Subcutaneous abdominal adipose tissue (tissue), 5 donors: ENCODE data around the gene GNG11.
A peak's percentile ranks its signal among the peaks of the same experiment; 100 is the strongest.

Experiments used
- H3K27ac ChIP-seq: one replicate; pipeline ENCODE4 v1.7.0; 2013; ENCODE audit warnings: low read depth, mild to moderate bottlenecking, inconsistent platforms, low read length, moderate library complexity
- H3K27me3 ChIP-seq, 5 donors: one replicate each; pipeline ENCODE4 v1.7.0; 2013; ENCODE audit warnings: low read length in 5 of 5, inconsistent platforms in 1 of 5; ENCODE audit not compliant: control insufficient read depth in 5 of 5, insufficient read depth in 4 of 5
- H3K36me3 ChIP-seq, 5 donors: one replicate each; pipeline ENCODE4 v1.7.0; 2013; ENCODE audit warnings: low read length in 5 of 5; ENCODE audit not compliant: control insufficient read depth in 5 of 5, insufficient read depth in 5 of 5
- H3K4me1 ChIP-seq, 5 donors: one replicate each; pipeline ENCODE4 v1.7.0; 2013; ENCODE audit warnings: low read length in 5 of 5, mild to moderate bottlenecking in 3 of 5, moderate library complexity in 1 of 5; ENCODE audit not compliant: control insufficient read depth in 5 of 5, insufficient read depth in 5 of 5
- H3K4me3 ChIP-seq, 5 donors: one replicate each; pipeline ENCODE4 v1.7.0; 2013; ENCODE audit warnings: low read length in 5 of 5, low read depth in 1 of 5
- H3K9ac ChIP-seq, 5 donors: one replicate each; pipeline ENCODE4 v1.7.0; 2013; ENCODE audit warnings: low read length in 5 of 5, mild to moderate bottlenecking in 4 of 5, moderate library complexity in 3 of 5
- H3K9me3 ChIP-seq, 5 donors: one replicate each; pipeline ENCODE4 v1.7.0; 2013; ENCODE audit warnings: low read length in 5 of 5; ENCODE audit not compliant: control insufficient read depth in 5 of 5
- donor health status: healthy.
- donor health status: healthy.
- donor health status: healthy.
- donor health status: healthy.
- donor health status: healthy.

Gene GNG11

DNA sequence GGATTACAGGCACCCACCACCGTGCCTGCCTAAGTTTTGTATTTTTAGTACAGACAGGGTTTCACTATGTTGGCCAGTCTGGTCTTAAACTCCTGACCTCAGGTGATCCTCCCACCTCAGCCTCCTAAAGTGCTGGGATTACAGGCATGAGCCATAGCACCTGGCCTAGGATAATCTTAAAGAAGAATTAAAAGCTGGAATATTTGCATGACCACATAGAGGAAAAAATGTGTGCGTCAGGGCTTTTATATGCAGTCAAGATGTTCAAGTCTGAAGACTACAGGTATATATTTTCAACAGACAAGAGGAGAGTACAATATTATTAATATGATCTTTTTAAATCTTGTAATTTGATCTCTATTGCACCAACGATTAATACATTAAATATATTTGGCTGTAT is 39.5 kb downstream of the GNG11 start:
- Histone ChIP-seq H3K27me3 (no peaks in the 10 kb centered on the region), H3K27ac (no peak overlapping the region), H3K4me3 (no peak overlapping the region), H3K9ac (no peak overlapping the region), H3K36me3 (no peaks in the 10 kb centered on the region), H3K9me3 (no peaks in the 10 kb centered on the region), H3K4me1 (peaks cover 0 to 5% (median 0%) of the 10 kb centered on the region in 5 donors)

- H3K9ac ChIP-seq, result no peak overlapping the region
- H3K4me3 ChIP-seq, result no peak overlapping the region
- H3K27ac ChIP-seq, result no peak overlapping the region
- H3K9me3 ChIP-seq, result no peaks in the 10 kb centered on the region
- no peaks in the 10 kb centered on the region for H3K27me3 ChIP-seq
- no peaks in the 10 kb centered on the region for H3K36me3 ChIP-seq
- H3K4me1 ChIP-seq, result peaks cover 0 to 10% (median 4%) of the 10 kb centered on the region in 5 donors
These were observed 42.7 kb downstream of the GNG11 start for GRCh38 chr7:93964262-93964661.

DNA sequence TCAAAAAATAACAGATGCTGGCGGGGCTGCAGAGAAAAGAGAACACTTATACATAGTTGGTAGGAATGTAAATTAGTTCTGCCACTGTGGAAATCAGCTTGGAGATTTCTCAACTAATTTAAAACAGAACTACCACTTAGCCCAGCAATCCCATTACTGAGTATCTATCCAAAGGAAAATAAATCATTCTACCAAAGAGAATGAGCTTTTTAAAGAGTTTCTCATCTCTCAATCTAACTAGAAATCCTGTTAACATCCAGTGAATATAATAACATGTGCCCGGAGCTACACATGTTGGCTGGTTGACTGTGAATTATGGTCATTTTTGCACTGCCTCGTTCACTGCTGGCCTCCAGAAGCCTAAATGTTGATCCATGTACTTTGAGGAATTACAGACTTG is 43.3 kb downstream of the GNG11 start:
- Histone ChIP-seq H3K27ac (no peak overlapping the region), H3K4me1 (peaks cover 0 to 16% (median 10%) of the 10 kb centered on the region in 5 donors), H3K4me3 (no peak overlapping the region), H3K27me3 (no peaks in the 10 kb centered on the region), H3K9ac (no peak overlapping the region), H3K9me3 (no peaks in the 10 kb centered on the region), H3K36me3 (no peaks in the 10 kb centered on the region)

GRCh38 chr7:93968911-93969620 is 47.5 kb downstream of the GNG11 start:
- H3K9ac ChIP-seq, result peak overlapping the region in 1 of 5 donors; percentile 73
- H3K9me3 ChIP-seq, result no peaks in the 10 kb centered on the region
- H3K4me1 ChIP-seq, result peaks cover 0 to 20% (median 14%) of the 10 kb centered on the region in 5 donors
- no peaks in the 10 kb centered on the region for H3K36me3 ChIP-seq
- no peak overlapping the region for H3K4me3 ChIP-seq
- H3K27ac ChIP-seq, result peak overlapping the region; percentile 81
- H3K27me3 ChIP-seq, result no peaks in the 10 kb centered on the region

- Histone ChIP-seq H3K4me1 (peaks cover 0 to 20% (median 14%) of the 10 kb centered on the region in 5 donors), H3K9me3 (no peaks in the 10 kb centered on the region), H3K9ac (no peak overlapping the region), H3K27me3 (no peaks in the 10 kb centered on the region), H3K4me3 (no peak overlapping the region), H3K27ac (no peak overlapping the region), H3K36me3 (no peaks in the 10 kb centered on the region)
These were observed 50.6 kb downstream of the GNG11 start for GRCh38 chr7:93972029-93972725.

DNA sequence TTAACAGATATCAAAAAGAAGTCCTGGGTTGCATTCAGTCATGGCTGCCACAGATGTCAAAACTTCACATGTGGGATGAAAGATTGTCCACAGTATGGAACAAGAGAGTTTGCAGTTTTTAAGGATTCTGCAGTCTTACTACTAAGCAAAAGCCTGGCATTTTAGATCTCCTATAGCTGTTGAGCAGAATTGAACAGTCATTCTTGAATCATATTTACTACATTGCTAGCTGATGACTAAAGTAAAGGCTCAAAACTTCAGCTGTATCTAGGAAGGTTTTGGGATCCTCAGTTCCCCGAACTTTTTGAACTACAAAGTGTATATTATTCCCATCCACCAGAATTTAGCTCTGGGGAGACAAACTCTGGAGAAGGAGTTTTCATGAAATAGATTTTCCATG is 51.6 kb downstream of the GNG11 start:
- no peaks in the 10 kb centered on the region for H3K27me3 ChIP-seq
- H3K9ac ChIP-seq, result no peak overlapping the region
- no peak overlapping the region for H3K27ac ChIP-seq
- no peaks in the 10 kb centered on the region for H3K36me3 ChIP-seq
- no peak overlapping the region for H3K4me3 ChIP-seq
- peaks cover 0 to 20% (median 13%) of the 10 kb centered on the region in 5 donors for H3K4me1 ChIP-seq
- H3K9me3 ChIP-seq, result no peaks in the 10 kb centered on the region

DNA sequence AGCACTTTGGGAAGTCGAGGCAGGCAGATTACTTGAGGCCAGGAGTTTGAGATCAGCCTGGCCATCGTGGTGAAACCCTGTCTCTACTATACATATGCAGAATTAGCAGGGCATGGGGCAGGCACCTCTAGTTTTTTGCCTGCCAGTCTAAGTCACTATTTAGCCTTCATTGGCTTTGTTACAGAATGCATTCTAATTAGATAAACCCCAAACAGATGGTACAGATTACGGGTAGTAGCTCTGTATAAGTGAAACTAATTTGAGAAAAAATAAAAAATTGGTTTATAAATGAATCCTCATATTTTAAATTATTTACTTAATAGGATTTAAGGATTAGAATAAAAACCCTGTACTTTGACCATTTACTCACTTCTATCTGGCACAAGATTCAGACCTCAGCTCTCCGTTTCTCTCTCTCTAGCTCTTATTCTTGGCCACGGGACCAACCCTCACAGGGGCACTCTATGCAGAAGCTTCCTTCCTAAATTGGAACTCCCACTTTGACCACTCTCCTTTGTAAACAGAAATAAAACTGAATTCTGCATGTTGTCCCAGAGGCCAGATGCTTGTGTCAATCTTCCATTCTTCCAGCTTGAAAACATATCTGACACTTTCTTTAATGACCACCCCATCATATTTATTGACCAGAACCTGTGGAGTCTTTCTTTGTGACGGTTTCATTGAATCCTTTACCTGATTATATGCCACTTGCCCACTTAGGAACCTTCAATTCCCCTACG is 55.8 kb downstream of the GNG11 start:
- H3K27me3 ChIP-seq, result no peaks in the 10 kb centered on the region
- no peaks in the 10 kb centered on the region for H3K36me3 ChIP-seq
- peaks cover 0 to 3% (median 0%) of the 10 kb centered on the region in 5 donors for H3K4me1 ChIP-seq
- no peaks in the 10 kb centered on the region for H3K9me3 ChIP-seq
- no peak overlapping the region for H3K27ac ChIP-seq
- no peak overlapping the region for H3K4me3 ChIP-seq
- no peak overlapping the region for H3K9ac ChIP-seq
